ENCODE data around the gene RNF217. TPM values are rescaled to one million over a fixed set of nuclear protein-coding genes. Genes with fewer than 3 reads are reported as not detected.

Gene RNF217
- total RNA-seq, 1 donor from 2014 or later, result not detected

- no peaks in the 10 kb centered on the region for H3K4me1 Mint-ChIP-seq
- no peak overlapping the region for H3K4me3 Mint-ChIP-seq
- H3K27me3 Mint-ChIP-seq, result peaks cover 2% of the 10 kb centered on the region
- ATAC-seq (ENCODE audit: low read depth), result no peak
- no peak for DNase-seq
- no peak for TF ChIP-seq CTCF (IDR thresholded peaks at IDR 0.05)
- ChIA-PET CTCF (no interaction called here), POLR2A (interaction anchor here (0.6 kb wide), 1 partner anchor 778 kb away, joined by 5 read pairs; no protein-coding TSS in a partner anchor)
- no peaks in the 10 kb centered on the region for H3K36me3 Mint-ChIP-seq (ENCODE audit: low read depth)
- intact Hi-C loops (cut with micrococcal nuclease), result no loop called here
- H3K27ac Mint-ChIP-seq, result no peak overlapping the region
- no peaks in the 10 kb centered on the region for H3K9me3 Mint-ChIP-seq
Measured at GRCh38 chr6:125140808-125141207, 178.6 kb downstream of the RNF217 start.

Other genes with a start within 250 kb of the RNF217 start
- not detected in 2 replicates for gene TPD52L1, start 191.3 kb downstream of the RNF217 start, total RNA-seq

All from activated B cell treated with CpG ODN at 0.5 μM for 24 hours (primary cell).